NT2/D1 (cell line): ENCODE results near the gene GHRHR.

Experiments
- YY1 ChIP-seq: IDR thresholded peaks from 2 replicates; pipeline ENCODE4 v1.6.1; 2011; ENCODE audit not compliant: insufficient read length, insufficient read depth
- ZNF274 ChIP-seq: IDR thresholded peaks from 2 replicates; pipeline ENCODE4 v1.6.1; 2011; ENCODE audit warnings: mild to moderate bottlenecking, low read depth, low read length

- TF ChIP-seq YY1 (no peak), ZNF274 (no peak)
These were observed 60.1 kb downstream of the GHRHR start for GRCh38 chr7:31023877-31024276.
